GM13976 (cell line): ENCODE measurements around the gene NCBP3.
A peak's percentile ranks its signal among the peaks of the same experiment; 100 is the strongest.

Experiments used
- DNase-seq: peaks from one replicate; pipeline ENCODE4 v3.0.0; 2012; ENCODE audit warnings: low spot score
- CTCF ChIP-seq: IDR thresholded peaks from 2 replicates; pipeline ENCODE4 v1.5.1; 2012; ENCODE audit warnings: borderline replicate concordance, mild to moderate bottlenecking; ENCODE audit not compliant: insufficient read depth; ENCODE audit errors: extremely low read depth, missing control alignments, control extremely low read depth
- in situ Hi-C: fragments of 300-500 bp; cut with MboI; formaldehyde crosslinking; loops from one replicate; pipeline ENCODE4 v1.12.0; 2022; ENCODE audit warnings: low sequenced_read_pairs, mixed read lengths, inconsistent platforms; ENCODE audit not compliant: unreplicated experiment

NCBP3 gene

GRCh38 chr17:3754458-3755334, 91.3 kb downstream of the NCBP3 start:
- TF ChIP-seq CTCF: no peak
- in situ Hi-C loops: no loop called here
- peak; percentile 80 for DNase-seq

- in situ Hi-C loops: no loop called here
- TF ChIP-seq CTCF: no peak
- no peak for DNase-seq
Observed at GRCh38 chr17:3754066-3754457, 92.0 kb downstream of the NCBP3 start.

DNA sequence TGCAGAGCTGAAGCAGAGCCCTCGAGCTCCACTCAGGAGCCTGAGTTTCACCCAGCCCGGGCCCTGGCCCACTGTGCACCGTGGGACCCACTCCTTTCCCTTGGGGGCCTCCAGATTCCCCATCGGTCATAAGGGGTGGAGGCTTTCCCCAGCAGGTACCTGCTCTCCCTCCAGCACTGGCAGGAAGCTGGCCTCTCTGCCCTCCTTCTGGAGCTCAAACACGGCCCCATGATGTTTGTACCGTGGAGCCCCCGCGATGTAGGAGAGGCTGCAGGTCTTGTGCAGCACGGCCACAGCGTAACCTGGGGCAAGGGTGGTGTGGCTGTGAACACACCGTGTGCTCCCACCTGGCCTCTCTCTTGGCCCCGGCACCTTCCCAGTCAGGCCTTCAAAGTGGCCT, 92.4 kb downstream of the NCBP3 start:
- DNase-seq: no peak
- in situ Hi-C loops: no loop called here
- TF ChIP-seq CTCF: no peak
